Left hindlimb (tissue), 1 donor: ENCODE measurements around the gene NAAA.
"Not testable (repeated sequence)": the region's sequence is repeated elsewhere in the genome, so short reads cannot be mapped to it uniquely, and the experiment has no call there.

Experiments
- DNase-seq: peaks from one replicate; pipeline ENCODE4 v3.0.0-alpha.2; 2018

Gene NAAA

DNA sequence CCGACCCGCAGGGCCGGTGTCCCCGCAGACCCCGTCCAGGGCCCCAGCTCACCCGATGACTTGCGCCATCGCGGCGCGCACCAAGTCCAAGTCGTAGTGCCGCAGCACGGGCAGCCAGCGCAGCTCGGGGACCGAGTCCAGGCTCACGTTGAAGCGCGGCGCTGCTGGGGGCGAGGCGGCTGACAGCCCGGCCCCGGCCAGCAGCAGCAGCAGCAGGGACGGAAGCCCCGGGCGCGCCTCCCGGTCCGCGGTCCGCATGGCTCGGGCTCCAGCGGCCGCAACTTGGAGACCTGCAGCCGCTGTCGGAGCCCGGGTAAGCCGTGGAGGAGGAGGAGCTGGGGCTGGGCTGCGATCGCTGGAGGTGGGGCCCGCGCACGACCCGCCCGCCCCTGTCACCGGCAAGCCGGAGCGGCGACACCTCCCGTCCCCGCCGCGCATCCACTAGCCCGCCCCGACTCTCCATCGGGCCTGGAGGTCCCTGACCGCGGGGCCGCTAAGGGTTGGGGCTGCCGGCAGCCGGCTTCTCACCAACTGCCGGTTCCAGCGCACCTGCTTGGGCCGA lies at the start of gene NAAA:
Gene NAAA (minus strand): TSS at position 322 of the 562 bp plus-strand sequence. CDS start 64 bp downstream, at position 258.
- peak; percentile 74 for DNase-seq

GRCh38 chr4:75989846-75990528 lies 49.2 kb upstream of the NAAA start:
- peak; percentile 35 for DNase-seq

- DNase-seq, result no peak
Measured at GRCh38 chr4:75985116-75985515, 44.3 kb upstream of the NAAA start.

DNA sequence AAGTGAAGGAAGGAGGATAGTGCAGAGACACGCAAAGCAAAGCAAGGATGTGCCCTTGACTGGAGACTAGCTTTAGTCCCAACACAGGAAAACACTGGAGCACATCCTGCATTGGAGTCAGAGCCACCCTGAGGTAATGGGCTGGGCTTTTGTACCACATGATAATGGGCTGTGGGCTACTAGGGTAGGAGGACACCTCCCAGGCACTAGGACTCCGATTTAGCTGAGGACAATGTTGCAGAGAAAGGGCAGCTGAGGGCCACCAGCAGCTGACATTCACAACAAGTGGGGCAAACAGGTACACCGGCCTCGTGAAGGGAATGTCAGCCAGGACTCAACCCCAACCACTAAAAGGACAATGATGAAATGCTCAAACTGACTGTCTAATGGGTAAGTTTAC lies 39.8 kb upstream of the NAAA start:
- no peak for DNase-seq

- DNase-seq, result no peak
Measured at GRCh38 chr4:75976177-75976576, 35.4 kb upstream of the NAAA start.

- DNase-seq, result no peak
Measured at GRCh38 chr4:75973766-75974165, 33.0 kb upstream of the NAAA start.

DNA sequence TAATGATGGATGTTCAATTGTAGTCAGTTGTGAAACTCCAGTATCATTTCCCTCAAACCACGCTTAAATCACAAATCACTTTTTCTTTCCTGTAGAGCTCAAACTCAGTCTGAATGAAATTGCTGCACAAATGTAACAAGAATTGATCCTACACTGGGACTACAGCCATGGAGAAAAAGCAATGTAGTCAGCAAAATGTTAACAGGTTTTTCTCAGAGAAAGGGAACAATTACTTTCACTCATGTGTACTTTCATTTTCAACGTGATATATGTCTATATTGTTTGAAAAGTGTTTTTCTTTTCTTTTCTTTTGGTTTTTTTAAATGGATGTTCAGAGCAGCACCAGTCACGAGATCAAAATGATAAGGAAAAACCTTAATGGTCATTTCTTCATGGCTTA lies 27.3 kb upstream of the NAAA start:
- DNase-seq, result no peak

- DNase-seq, result no peak
Measured at GRCh38 chr4:75963558-75963957, 22.7 kb upstream of the NAAA start.

GRCh38 chr4:75962072-75962471 lies 21.3 kb upstream of the NAAA start:
- not testable (repeated sequence) for DNase-seq

GRCh38 chr4:75958546-75958945 lies 17.7 kb upstream of the NAAA start:
- DNase-seq, result not testable (repeated sequence)

GRCh38 chr4:75954811-75955210 lies 14.0 kb upstream of the NAAA start:
- DNase-seq, result not testable (repeated sequence)

DNA sequence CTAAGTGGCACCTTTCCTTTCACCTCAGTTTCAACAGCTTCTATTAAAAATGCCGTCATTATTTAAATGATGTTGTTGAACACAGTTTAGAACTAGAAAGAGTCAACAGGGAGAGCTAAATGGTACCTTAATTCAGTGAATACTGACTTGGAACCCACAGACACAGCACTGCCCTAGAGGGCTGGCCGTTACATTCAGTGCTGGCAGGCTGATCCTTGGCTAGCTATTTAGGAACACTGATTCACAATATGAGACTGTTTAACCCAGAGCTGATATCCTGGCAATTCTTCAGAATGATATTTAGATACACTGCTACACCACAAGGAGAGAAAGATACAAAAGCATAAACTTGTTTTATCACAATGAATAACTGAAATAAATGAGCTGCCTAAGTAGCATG lies 12.7 kb upstream of the NAAA start:
- DNase-seq, result no peak

GRCh38 chr4:75950213-75950815 lies 9.5 kb upstream of the NAAA start:
- DNase-seq, result no peak

- DNase-seq, result no peak
Measured at GRCh38 chr4:75948822-75949444, 8.1 kb upstream of the NAAA start.

DNA sequence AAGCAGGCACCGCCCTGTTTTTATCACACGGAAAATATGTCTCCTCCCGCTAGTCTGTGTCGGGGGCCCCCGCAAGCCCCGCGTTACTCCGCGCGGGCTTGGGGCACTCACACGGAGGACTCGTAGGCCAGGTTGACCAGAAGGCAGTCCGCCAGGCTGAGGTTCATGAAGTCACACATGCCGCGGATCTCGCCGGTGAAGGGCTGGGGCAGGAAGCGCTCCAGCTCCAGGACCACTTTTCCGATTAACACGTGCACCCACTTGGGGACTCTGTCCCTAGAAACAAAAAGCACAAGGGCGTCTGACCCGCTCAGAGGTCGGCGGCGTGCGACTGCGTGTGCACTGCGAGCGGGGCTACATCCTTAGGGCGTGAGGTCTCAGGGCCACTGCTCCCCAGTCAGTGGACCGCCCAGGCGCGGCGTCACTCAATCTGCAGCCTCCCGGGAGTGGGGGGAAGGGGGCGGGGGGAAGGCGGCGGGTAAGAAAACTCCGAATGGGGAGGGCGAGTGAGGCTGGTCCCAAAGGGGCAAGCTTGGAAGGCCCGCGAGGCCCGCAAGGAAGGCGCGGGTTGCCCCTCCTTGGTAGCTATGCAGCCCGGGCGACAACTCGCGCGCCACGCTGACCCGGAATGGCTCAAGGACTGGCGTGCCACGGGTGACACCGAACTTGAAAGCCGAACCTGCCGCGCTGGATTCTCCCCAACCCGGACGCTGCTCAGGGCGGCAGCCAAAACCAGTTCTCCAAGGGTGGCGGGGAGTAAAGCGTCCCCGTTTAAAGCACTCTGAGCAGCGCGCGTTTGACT lies 722 bp downstream of the NAAA start:
- peak; percentile 75 for DNase-seq

GRCh38 chr4:75935628-75936027 lies 5.2 kb downstream of the NAAA start:
- no peak for DNase-seq

- no peak for DNase-seq
Measured at GRCh38 chr4:75930152-75930551, 10.7 kb downstream of the NAAA start.

GRCh38 chr4:75924916-75925315 lies 15.9 kb downstream of the NAAA start:
- not testable (repeated sequence) for DNase-seq

DNA sequence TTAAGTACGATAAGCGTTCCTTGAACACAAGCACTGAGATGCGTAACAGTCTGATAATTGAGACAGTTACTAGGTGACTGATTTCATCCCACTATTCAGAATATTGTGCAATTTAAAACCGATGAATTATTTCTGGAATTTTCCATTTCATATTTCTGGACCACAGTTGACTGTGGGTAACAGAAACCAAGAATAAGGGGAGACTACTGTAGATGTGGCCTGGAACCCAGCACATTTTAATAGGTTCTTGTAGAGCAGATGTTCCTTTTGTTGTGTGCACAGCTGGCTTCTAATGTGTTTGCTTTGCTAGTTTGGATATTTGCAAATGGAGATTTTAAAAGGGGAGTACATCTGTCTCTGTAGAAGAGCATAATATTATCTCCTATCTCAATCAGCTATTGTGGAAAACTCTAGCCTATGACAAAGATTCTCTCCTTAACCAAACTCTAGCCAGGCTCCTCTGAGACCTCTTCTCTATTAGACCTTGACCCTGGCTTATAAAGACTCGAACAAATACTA lies 16.4 kb downstream of the NAAA start:
- DNase-seq, result no peak

GRCh38 chr4:75922588-75922987 lies 18.2 kb downstream of the NAAA start:
- no peak for DNase-seq

- no peak for DNase-seq
Measured at GRCh38 chr4:75921910-75922309, 18.9 kb downstream of the NAAA start.

DNA sequence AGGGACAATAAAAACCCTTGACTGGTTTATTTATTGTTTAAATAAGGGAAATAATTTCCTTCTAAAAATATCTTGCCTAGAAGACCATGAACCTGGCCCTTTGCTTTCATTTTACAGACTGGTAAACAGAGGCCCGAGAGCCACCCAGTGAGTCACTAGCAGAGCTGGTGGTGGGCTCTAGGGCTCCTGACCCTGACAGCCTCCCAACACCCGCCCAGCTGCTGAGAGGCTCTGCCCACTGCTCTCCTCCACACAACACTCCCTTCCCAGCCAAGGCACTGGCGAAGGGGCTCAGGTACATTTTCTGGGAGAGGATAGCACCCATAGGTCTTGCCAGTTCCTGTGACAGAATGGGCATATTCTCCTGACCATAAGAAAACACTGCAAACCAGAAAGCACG lies 20.5 kb downstream of the NAAA start:
- DNase-seq, result no peak

DNA sequence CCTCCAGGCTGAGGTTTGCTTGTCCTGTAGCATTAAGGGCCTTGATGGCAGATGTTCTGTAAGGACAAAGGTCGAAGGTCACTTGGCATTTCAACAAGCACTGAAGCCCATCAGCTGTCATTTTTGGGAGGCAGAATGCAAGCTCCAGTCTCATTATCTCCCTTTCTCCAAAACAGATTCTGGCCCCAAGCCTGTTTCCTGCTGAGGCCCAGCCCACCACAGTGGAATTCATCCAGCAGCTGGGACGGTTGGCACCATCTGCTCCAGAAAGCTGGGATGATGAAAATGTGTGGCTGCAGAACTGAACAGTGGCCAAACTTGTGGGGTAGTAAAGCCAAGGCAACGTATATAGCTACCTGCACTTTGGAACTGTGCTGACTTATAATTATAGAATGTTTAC lies 20.9 kb downstream of the NAAA start:
- peak; percentile 48 for DNase-seq
